Endothelial cell (in vitro differentiated cells): ENCODE results near the gene FBXO47. TPM values are rescaled to one million over a fixed set of nuclear protein-coding genes. Genes with fewer than 3 reads are reported as not detected.

ENCODE experiments used
- DNase-seq: peaks from one replicate; pipeline ENCODE4 v3.0.0; 2021; ENCODE audit warnings: low spot score
- H3K27ac Mint-ChIP-seq: one replicate; pipeline ENCODE4 v1.8.0; 2021; ENCODE audit warnings: mixed read lengths, inconsistent platforms; ENCODE audit not compliant: unreplicated experiment
- H3K27me3 Mint-ChIP-seq: one replicate; pipeline ENCODE4 v1.8.0; 2021; ENCODE audit warnings: mild to moderate bottlenecking, moderate library complexity, mixed read lengths, inconsistent platforms; ENCODE audit not compliant: unreplicated experiment
- H3K36me3 Mint-ChIP-seq: one replicate; pipeline ENCODE4 v1.8.0; 2021; ENCODE audit warnings: mild to moderate bottlenecking, low read depth, mixed read lengths, inconsistent platforms; ENCODE audit not compliant: unreplicated experiment
- H3K4me1 Mint-ChIP-seq: one replicate; pipeline ENCODE4 v1.8.0; 2021; ENCODE audit warnings: mild to moderate bottlenecking, mixed read lengths, inconsistent platforms; ENCODE audit not compliant: unreplicated experiment
- H3K4me3 Mint-ChIP-seq: one replicate; pipeline ENCODE4 v1.8.0; 2021; ENCODE audit warnings: mild to moderate bottlenecking, mixed read lengths, inconsistent platforms; ENCODE audit not compliant: unreplicated experiment
- H3K9me3 Mint-ChIP-seq: one replicate; pipeline ENCODE4 v1.8.0; 2021; ENCODE audit warnings: mixed read lengths, inconsistent platforms; ENCODE audit not compliant: unreplicated experiment
- total RNA-seq: library from RNA; stranded (reverse); fragmentation: NEBNext Ultra II Directional; extraction: Animal tissue kit (Norgen Biotek cat#: 25700); gene quantifications from one replicate; pipeline ENCODE4 v1.2.1, GENCODE V29; 2021; ENCODE audit not compliant: unreplicated experiment
- TF ChIP-seq, protein P1 (sequence below): fragments of 200-600 bp; sonication (generic); IDR thresholded peaks from one replicate; pipeline ENCODE4 v1.5.0; 2021; ENCODE audit warnings: antibody characterized with exemption; ENCODE audit not compliant: unreplicated experiment

Gene FBXO47
- total RNA-seq, 1 donor from 2014 or later = not detected

DNA sequence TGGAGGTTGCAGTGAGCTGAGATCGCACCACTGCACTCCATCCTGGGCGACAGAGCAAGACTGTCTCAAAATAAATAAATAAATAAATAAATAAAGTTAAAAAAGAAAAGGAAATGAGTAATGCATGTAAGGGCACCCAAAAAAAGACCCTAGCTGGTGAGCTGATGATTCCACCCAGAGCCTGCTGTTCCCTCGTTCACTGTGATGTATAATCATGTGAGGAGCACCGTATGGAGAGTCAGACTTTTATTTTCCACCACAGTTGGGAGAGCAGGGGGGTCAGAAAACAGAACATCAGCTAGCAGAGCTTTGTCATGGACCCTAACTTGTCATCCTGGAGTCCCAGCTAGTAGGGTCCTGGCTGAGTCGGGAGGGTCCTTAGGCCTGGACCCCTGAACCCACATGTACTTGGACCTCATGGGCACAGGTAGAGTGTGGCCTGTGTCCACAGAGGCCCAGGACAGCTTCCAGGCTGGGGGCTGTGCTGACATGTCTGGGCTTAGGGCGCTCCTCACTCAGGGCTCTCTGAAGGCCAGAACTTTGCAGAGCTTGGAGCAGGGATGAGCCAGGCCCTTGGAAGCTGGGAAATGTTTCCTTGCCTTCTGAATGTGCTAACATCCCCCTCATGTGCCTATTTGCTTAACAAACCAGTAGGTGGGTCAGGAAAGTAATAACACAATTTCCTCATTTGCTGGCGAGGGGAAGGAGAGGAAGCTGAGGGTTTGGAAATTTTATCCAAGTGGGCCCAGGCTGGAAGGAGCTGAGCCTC, 60.6 kb downstream of the FBXO47 start:
- TF ChIP-seq, protein P1, sequence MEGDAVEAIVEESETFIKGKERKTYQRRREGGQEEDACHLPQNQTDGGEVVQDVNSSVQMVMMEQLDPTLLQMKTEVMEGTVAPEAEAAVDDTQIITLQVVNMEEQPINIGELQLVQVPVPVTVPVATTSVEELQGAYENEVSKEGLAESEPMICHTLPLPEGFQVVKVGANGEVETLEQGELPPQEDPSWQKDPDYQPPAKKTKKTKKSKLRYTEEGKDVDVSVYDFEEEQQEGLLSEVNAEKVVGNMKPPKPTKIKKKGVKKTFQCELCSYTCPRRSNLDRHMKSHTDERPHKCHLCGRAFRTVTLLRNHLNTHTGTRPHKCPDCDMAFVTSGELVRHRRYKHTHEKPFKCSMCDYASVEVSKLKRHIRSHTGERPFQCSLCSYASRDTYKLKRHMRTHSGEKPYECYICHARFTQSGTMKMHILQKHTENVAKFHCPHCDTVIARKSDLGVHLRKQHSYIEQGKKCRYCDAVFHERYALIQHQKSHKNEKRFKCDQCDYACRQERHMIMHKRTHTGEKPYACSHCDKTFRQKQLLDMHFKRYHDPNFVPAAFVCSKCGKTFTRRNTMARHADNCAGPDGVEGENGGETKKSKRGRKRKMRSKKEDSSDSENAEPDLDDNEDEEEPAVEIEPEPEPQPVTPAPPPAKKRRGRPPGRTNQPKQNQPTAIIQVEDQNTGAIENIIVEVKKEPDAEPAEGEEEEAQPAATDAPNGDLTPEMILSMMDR = no peak
- H3K27ac Mint-ChIP-seq = no peak overlapping the region
- peaks cover 21% of the 10 kb centered on the region for H3K4me1 Mint-ChIP-seq
- no peaks in the 10 kb centered on the region for H3K9me3 Mint-ChIP-seq
- H3K27me3 Mint-ChIP-seq = peaks cover 1% of the 10 kb centered on the region
- H3K4me3 Mint-ChIP-seq = no peak overlapping the region
- peaks cover 11% of the 10 kb centered on the region for H3K36me3 Mint-ChIP-seq
- no peak for DNase-seq

DNA sequence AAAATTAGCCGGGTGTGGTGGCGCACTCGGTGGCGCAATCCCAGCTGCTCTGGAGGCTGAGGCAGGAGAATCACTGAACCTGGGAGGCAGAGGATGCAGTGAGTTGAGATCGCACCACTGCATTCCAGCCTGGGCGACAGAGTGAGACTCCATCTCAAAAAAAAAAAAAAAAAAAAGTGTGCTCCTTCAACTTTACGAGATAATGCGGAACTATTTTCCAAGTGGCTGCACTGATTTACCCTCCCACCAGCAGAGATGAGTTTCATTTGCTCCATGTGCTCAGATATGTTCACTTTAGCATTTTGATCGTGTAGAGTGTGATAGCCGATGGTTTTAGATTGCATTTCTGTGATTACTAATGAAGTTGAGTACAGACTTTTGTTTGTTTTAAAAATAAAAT, 61.8 kb downstream of the FBXO47 start:
- Mint-ChIP-seq H3K27me3 (peaks cover 1% of the 10 kb centered on the region), H3K4me3 (no peak overlapping the region), H3K27ac (no peak overlapping the region), H3K36me3 (peaks cover 11% of the 10 kb centered on the region), H3K9me3 (no peaks in the 10 kb centered on the region), H3K4me1 (peaks cover 23% of the 10 kb centered on the region)
- no peak for DNase-seq
- TF ChIP-seq, protein P1 = no peak

DNA sequence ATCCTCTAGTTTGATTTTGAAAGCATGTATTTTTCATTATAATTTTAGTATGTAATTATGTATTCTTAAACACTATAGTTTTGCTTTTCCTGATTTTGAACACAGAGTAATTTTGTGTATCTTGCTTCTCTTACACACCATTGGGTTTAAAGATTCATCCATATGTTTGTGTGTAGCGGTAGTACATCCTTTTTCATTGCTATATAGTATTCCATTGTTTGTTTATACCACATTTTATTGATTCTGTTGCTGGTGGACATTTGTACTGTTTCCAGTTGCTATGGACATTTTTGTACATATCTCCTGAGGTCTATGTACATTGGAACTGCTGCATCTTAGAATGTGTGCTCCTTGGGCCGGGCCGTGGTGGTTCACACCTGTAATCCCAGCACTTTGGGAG, 62.3 kb downstream of the FBXO47 start:
- TF ChIP-seq, protein P1 = no peak
- DNase-seq = no peak
- H3K27ac Mint-ChIP-seq = no peak overlapping the region
- peaks cover 23% of the 10 kb centered on the region for H3K4me1 Mint-ChIP-seq
- no peak overlapping the region for H3K4me3 Mint-ChIP-seq
- H3K27me3 Mint-ChIP-seq = peaks cover 1% of the 10 kb centered on the region
- H3K36me3 Mint-ChIP-seq = peaks cover 11% of the 10 kb centered on the region
- H3K9me3 Mint-ChIP-seq = no peaks in the 10 kb centered on the region

- Mint-ChIP-seq H3K4me1 (peaks cover 29% of the 10 kb centered on the region), H3K27ac (no peak overlapping the region), H3K36me3 (peaks cover 11% of the 10 kb centered on the region), H3K27me3 (peaks cover 1% of the 10 kb centered on the region), H3K4me3 (no peak overlapping the region), H3K9me3 (no peaks in the 10 kb centered on the region)
- no peak for DNase-seq
- TF ChIP-seq, protein P1 = no peak
Measured at GRCh38 chr17:38903404-38903803, 63.8 kb downstream of the FBXO47 start.

- DNase-seq = no peak
- peaks cover 26% of the 10 kb centered on the region for H3K4me1 Mint-ChIP-seq
- peak overlapping the region; percentile 11 for H3K27ac Mint-ChIP-seq
- H3K36me3 Mint-ChIP-seq = peaks cover 16% of the 10 kb centered on the region
- TF ChIP-seq, protein P1 = no peak
- H3K4me3 Mint-ChIP-seq = no peak overlapping the region
- H3K9me3 Mint-ChIP-seq = no peaks in the 10 kb centered on the region
- peaks cover 7% of the 10 kb centered on the region for H3K27me3 Mint-ChIP-seq
Measured at GRCh38 chr17:38900978-38901656, 66.1 kb downstream of the FBXO47 start.
